ENCODE measurements around the gene XYLT1.

GRCh38 chr16:17423221-17423620 lies 47.5 kb downstream of the XYLT1 start:
- TF ChIP-seq USF1 (IDR thresholded peaks at IDR 0.05; ENCODE audit: borderline replicate concordance, low read depth) = no peak
- no peak for TF ChIP-seq SMC3 (IDR thresholded peaks at IDR 0.05; ENCODE audit: low read depth, low read length)
- no peak for TF ChIP-seq CTCF (IDR thresholded peaks at IDR 0.05)
- no peak for TF ChIP-seq USF2 (IDR thresholded peaks at IDR 0.05; ENCODE audit: borderline replicate concordance, low read depth, low read length)
- no peak for TF ChIP-seq MXI1 (IDR thresholded peaks at IDR 0.05; ENCODE audit: low read depth, low read length)
- no peak for TF ChIP-seq EP300 (IDR thresholded peaks at IDR 0.05; ENCODE audit: borderline replicate concordance in 1 of 2, low read depth in 1 of 2, low read length in 1 of 2)
- no peak for TF ChIP-seq EZH2phosphoT487 (IDR thresholded peaks at IDR 0.05; ENCODE audit: borderline replicate concordance, low read depth)
- TF ChIP-seq RFX5 (IDR thresholded peaks at IDR 0.05; ENCODE audit: low read length) = no peak

Data from SK-N-SH (cell line).